Stomach (tissue), 4 donors: ENCODE measurements around the gene NHLH2.

ENCODE experiments used
- CTCF ChIP-seq, 7 experiments: fragments of 450-650 bp in 4 of 7; fragments of 200-600 bp in 3 of 7; sonication (generic) in 3 of 7; IDR thresholded peaks; one replicate each; pipeline ENCODE4 v1.5.1; 2016 to 2019; ENCODE audit warnings: antibody characterized with exemption in 7 of 7, control low read depth in 2 of 7, mild to moderate bottlenecking in 1 of 7
- POLR2AphosphoS5 ChIP-seq, 3 donors: sonication (generic); formaldehyde crosslinking; IDR thresholded peaks; one replicate each; pipeline ENCODE4 v1.6.1; 2016; ENCODE audit warnings: antibody characterized with exemption in 3 of 3

- TF ChIP-seq CTCF (IDR thresholded peaks at IDR 0.05) (no peak), POLR2AphosphoS5 (IDR thresholded peaks at IDR 0.05) (no peak)
Observed at GRCh38 chr1:115832651-115833050, 8.3 kb downstream of the NHLH2 start.
